GM12875 (cell line): Measurements from ENCODE around the gene SLC17A2.

Source experiments
- H3K4me3 ChIP-seq: one replicate; pipeline ENCODE4 v1.5.1; 2011; ENCODE audit warnings: low read depth, low read length, control low read depth
- TF ChIP-seq, protein P1 (sequence below): IDR thresholded peaks from 2 replicates; pipeline ENCODE4 v1.5.1; 2011; ENCODE audit warnings: low read depth, mild to moderate bottlenecking, control low read depth, inconsistent platforms, low read length, moderate library complexity, borderline replicate concordance; ENCODE audit not compliant: insufficient read depth

SLC17A2 gene

DNA sequence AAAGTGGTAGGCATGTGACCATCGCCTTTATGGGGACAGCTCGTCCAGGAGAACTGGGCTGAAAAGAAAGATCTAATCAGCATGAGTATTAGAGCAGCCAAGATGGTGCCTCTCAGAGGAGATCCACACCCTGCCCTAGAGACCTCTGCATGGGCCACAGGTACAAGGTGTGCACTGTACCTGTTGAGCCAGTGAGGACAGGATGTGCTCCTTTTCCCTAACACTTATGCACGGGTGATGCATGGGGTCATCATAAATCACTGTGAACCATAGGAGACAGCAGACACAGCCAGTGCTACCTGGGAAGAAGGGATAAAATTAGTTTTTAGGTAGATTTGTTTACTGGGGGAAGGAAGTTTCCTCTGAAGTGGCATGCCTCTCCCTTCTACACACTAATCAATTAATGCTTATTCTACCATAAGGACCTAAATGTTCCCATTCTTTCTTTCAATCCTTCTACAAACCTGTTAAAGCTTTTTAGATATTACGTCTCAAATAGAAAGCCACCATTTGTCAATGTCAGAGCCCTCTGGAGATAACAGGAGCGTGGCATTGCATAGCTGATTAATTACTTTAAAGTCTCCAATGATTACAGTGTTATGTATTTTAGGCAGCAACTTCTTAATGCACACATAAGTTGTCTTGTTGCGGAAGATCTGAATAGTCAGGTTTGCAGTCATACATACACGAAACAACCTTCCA is 13.6 kb downstream of the SLC17A2 start:
- TF ChIP-seq, protein P1, sequence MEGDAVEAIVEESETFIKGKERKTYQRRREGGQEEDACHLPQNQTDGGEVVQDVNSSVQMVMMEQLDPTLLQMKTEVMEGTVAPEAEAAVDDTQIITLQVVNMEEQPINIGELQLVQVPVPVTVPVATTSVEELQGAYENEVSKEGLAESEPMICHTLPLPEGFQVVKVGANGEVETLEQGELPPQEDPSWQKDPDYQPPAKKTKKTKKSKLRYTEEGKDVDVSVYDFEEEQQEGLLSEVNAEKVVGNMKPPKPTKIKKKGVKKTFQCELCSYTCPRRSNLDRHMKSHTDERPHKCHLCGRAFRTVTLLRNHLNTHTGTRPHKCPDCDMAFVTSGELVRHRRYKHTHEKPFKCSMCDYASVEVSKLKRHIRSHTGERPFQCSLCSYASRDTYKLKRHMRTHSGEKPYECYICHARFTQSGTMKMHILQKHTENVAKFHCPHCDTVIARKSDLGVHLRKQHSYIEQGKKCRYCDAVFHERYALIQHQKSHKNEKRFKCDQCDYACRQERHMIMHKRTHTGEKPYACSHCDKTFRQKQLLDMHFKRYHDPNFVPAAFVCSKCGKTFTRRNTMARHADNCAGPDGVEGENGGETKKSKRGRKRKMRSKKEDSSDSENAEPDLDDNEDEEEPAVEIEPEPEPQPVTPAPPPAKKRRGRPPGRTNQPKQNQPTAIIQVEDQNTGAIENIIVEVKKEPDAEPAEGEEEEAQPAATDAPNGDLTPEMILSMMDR = no peak
- H3K4me3 ChIP-seq = no peak overlapping the region

DNA sequence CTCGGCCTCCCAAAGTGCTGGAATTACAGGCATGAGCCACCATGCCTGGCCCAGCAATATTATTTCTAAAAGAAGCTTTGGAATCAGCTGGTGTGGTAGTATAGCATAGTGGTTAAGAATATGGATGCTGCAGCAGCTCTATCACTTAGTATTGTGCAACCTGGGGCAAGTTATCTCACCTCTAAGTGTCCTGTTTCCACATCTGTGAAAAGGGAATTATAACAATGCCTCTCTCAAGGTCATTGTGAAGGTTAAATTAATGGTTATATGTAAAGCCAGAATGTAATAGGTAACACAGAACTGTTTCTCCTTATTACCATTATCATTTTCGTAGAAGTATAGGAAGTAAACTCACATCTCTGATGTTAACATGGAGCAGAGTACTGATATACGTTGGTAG is 14.2 kb downstream of the SLC17A2 start:
- no peak overlapping the region for H3K4me3 ChIP-seq
- TF ChIP-seq, protein P1 = no peak

DNA sequence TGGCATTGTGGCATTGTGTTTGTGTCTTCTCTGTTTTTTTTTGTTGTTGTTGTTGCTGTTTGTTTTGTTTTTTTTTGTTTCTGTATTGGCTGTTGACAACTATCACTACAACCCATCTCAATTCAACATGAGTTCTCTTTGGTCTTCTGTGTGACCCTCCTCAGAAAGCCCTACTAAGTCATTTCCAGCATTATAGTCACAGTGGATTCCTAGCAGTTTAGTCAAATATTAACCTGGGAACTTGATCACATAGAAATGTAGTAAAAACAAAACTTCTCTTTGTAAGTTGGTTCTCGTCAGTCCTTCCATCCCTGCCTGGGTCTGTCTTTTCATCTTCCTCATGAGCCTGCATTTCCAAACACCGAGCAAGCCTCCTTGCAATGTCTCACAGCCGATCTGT is 16.8 kb downstream of the SLC17A2 start:
- TF ChIP-seq, protein P1 = no peak

DNA sequence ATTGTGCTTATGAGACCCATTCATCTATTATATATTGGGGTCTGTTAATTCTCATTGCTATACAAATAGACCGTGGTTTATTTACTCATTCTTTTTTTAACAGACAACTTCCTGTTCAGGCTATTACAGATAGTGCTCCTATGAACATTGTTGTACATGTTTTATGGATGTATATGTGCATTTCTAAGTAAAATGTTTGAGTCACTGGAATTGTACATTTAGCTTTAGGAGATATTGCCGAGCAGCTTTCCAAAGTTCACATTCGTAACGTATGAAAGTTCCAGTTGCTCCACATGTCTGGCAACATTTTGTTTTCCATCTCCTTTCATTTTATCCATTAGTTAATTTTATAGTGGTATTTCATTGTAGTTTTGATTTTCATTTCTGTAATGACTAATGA is 19.1 kb downstream of the SLC17A2 start:
- TF ChIP-seq, protein P1 = no peak
- H3K4me3 ChIP-seq = no peak overlapping the region

More for the DNA sequence above, 16.8 kb downstream of the SLC17A2 start:
- no peak overlapping the region for H3K4me3 ChIP-seq

DNA sequence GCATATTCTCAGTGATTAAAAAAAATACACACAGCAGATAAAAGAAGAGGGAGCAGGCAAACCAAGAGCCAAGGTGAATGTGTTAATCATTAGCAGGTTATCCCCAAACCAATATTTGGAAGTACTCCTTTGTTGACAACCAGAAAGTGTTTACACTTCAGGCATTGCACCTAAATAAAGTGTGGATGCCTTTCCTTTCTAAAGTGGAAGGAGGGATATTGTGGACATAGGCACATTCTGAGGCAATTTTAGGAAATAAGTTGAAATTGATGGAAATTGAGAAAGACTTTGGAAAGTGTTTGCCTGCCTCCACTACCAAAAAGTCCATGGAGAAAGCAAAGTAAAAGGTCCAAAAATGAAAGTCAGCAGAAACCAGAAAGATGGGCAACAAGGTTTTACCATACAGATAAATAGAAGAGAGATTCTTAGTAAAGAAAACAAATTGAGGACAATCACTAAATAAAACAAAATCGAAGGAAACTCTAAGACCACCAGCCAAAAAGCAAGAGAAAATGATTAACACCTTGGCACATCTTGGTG is 22.9 kb downstream of the SLC17A2 start:
- TF ChIP-seq, protein P1 = no peak
- no peak overlapping the region for H3K4me3 ChIP-seq

DNA sequence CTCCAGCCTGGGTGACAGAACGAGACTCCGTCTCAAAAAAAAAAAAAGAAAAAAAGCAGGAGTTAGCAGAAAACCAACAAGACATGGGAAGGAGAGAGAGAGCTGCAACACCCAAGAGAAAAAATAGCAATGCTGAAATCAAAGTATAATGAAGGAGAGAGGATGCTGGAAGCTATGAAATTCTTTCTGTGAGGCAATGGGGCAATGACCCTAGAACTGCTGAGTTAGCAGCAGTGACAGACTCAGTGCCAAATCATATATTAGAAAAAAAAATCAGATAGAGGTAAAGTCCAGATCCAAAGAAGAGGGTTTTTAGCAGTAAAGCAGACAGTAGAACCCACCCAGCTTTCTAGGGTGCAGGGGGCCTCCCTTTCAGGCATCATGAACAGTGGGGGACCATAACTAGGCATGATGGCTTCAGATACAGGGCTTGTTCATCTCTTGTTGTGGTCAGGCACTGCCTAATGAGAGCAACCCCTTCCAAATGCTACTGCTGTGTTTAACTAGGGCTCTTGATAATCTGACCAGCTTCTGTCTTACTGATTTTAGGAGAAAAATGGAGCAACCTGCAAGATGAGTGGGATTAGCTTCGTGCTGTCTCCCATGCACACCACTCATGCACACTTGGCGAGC is 26.9 kb downstream of the SLC17A2 start:
- no peak overlapping the region for H3K4me3 ChIP-seq
- TF ChIP-seq, protein P1 = no peak

DNA sequence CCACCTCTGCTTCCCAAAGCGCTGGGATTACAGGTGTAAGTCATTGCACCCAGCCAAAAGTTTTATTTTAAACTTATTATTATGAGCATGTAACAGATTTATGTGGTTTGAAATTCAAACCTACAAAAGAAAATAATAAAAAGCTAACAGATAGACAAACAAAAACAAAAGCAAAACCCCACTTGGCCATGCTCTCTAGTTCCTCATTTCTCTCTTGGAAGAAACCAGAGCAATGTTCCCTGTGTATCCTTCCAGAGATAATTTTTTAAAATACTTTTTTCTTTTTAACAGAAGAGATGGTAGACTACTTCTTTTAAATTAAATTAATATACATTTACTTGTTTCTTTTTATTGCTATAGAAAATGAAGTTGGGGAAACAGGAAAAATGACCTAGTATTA is 28.4 kb downstream of the SLC17A2 start:
- TF ChIP-seq, protein P1 = no peak
- H3K4me3 ChIP-seq = no peak overlapping the region
